Upper lobe of right lung (tissue), 1 donor: ENCODE measurements around the gene RXFP4. TPM values are rescaled to one million over a fixed set of nuclear protein-coding genes. Genes with fewer than 3 reads are reported as not detected.

Experiments
- ATAC-seq: fragments of 200-7000 bp; cut with Tn5 transposase; one replicate; pipeline ENCODE4 v1.9.1; 2020; ENCODE audit warnings: mild to moderate bottlenecking, moderate library complexity
- DNase-seq: peaks from one replicate; pipeline ENCODE4 v3.0.0-alpha.2; 2020
- H3K27ac ChIP-seq: fragments of 200-600 bp; one replicate; pipeline ENCODE4 v1.8.0; 2022
- H3K27me3 ChIP-seq: fragments of 200-600 bp; one replicate; pipeline ENCODE4 v1.8.0; 2022; ENCODE audit warnings: mild to moderate bottlenecking
- H3K36me3 ChIP-seq: fragments of 200-600 bp; one replicate; pipeline ENCODE4 v1.8.0; 2022
- H3K4me1 ChIP-seq: fragments of 200-600 bp; one replicate; pipeline ENCODE4 v1.8.0; 2022
- H3K4me3 ChIP-seq: fragments of 200-600 bp; one replicate; pipeline ENCODE4 v1.8.0; 2022; ENCODE audit warnings: mild to moderate bottlenecking
- H3K9me3 ChIP-seq: fragments of 200-600 bp; one replicate; pipeline ENCODE4 v1.8.0; 2022
- CTCF ChIP-seq: fragments of 200-600 bp; IDR thresholded peaks from one replicate; pipeline ENCODE4 v1.8.0; 2022; ENCODE audit warnings: antibody characterized with exemption
- intact Hi-C: fragments of 100-400 bp; cut with DNase I; formaldehyde crosslinking; loops from one replicate; pipeline ENCODE4 v1.11.0; 2022
- total RNA-seq: library from RNA; stranded (reverse); fragmentation: NEBNext Ultra II Directional; extraction: Animal tissue kit (Norgen Biotek cat#: 25700); gene quantifications from one replicate; pipeline ENCODE4 v1.2.1, GENCODE V29; 2021
- donor health status: DM: no; HTN: yes; CAD: no; lungs with severe emphysema.

RXFP4 gene
- total RNA-seq, 1 donor from 2014 or later = not detected

DNA sequence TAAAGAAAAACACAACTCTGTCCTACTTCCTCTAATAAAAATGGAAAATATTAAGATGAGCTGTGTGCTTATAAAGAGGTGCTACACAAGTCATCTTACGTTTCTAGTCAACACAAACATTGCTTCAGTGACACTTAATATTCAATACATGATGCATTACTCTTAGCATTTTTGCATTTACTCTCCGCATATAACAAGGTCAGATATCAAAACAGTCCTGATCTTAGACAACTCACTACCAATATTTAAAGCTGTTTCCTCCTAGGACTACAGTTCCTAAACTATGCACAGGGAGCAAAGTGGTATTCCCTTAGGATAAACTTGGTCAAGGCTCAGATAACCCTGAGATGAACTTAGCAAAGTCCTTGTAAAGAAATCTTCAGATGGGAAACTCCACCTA, 42.5 kb upstream of the RXFP4 start:
- Histone ChIP-seq H3K36me3 (peaks cover 81% of the 10 kb centered on the region), H3K27ac (no peak overlapping the region), H3K9me3 (no peaks in the 10 kb centered on the region), H3K4me1 (peaks cover 2% of the 10 kb centered on the region), H3K4me3 (no peak overlapping the region), H3K27me3 (no peaks in the 10 kb centered on the region)
- no peak for ATAC-seq
- intact Hi-C loops = no loop called here
- no peak for DNase-seq
- TF ChIP-seq CTCF = no peak

GRCh38 chr1:155899683-155900082, 41.8 kb upstream of the RXFP4 start:
- peaks cover 89% of the 10 kb centered on the region for H3K36me3 ChIP-seq
- no peak overlapping the region for H3K4me3 ChIP-seq
- ATAC-seq (no peak), DNase-seq (no peak)
- TF ChIP-seq CTCF = no peak
- H3K27me3 ChIP-seq = no peaks in the 10 kb centered on the region
- H3K9me3 ChIP-seq = no peaks in the 10 kb centered on the region
- H3K4me1 ChIP-seq = no peaks in the 10 kb centered on the region
- intact Hi-C loops = no loop called here
- H3K27ac ChIP-seq = no peak overlapping the region

DNA sequence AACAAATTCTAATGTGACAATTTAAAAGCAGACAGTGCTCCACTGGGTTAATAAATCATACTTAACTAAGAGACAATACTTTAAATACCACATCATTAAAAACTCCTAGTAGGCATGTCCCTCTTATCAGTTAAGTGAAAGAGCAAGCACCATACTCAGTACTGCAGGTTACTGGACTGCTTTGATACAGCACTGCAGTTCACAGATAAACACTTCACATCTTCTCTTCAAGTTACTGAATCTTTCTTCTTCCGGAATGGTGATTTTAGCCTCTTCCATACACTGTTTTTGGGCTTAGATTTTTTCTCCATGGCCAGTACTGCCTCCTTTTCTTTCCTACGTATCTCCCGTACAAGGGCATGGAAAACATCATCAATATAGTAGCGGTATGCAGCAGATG, 41.3 kb upstream of the RXFP4 start:
- DNase-seq = no peak
- Histone ChIP-seq H3K4me3 (no peak overlapping the region), H3K9me3 (no peaks in the 10 kb centered on the region), H3K27ac (no peak overlapping the region), H3K27me3 (no peaks in the 10 kb centered on the region), H3K4me1 (no peaks in the 10 kb centered on the region), H3K36me3 (peaks cover 94% of the 10 kb centered on the region)
- TF ChIP-seq CTCF = no peak
- intact Hi-C loops = no loop called here
- ATAC-seq = no peak

GRCh38 chr1:155904261-155904660, 37.2 kb upstream of the RXFP4 start:
- no peak for DNase-seq
- TF ChIP-seq CTCF = no peak
- Histone ChIP-seq H3K4me1 (peaks cover 1% of the 10 kb centered on the region), H3K9me3 (no peaks in the 10 kb centered on the region), H3K27me3 (no peaks in the 10 kb centered on the region), H3K36me3 (peaks cover 100% of the 10 kb centered on the region), H3K4me3 (no peak overlapping the region), H3K27ac (no peak overlapping the region)
- intact Hi-C loops = no loop called here
- no peak for ATAC-seq

GRCh38 chr1:155909894-155910293, 31.5 kb upstream of the RXFP4 start:
- TF ChIP-seq CTCF = no peak
- peaks cover 22% of the 10 kb centered on the region for H3K4me1 ChIP-seq
- intact Hi-C loops = no loop called here
- H3K4me3 ChIP-seq = peak overlapping the region; percentile 88
- ATAC-seq (peak; percentile 70), DNase-seq (no peak)
- H3K27me3 ChIP-seq = no peaks in the 10 kb centered on the region
- H3K27ac ChIP-seq = peak overlapping the region; percentile 90
- H3K36me3 ChIP-seq = peaks cover 80% of the 10 kb centered on the region
- no peaks in the 10 kb centered on the region for H3K9me3 ChIP-seq

DNA sequence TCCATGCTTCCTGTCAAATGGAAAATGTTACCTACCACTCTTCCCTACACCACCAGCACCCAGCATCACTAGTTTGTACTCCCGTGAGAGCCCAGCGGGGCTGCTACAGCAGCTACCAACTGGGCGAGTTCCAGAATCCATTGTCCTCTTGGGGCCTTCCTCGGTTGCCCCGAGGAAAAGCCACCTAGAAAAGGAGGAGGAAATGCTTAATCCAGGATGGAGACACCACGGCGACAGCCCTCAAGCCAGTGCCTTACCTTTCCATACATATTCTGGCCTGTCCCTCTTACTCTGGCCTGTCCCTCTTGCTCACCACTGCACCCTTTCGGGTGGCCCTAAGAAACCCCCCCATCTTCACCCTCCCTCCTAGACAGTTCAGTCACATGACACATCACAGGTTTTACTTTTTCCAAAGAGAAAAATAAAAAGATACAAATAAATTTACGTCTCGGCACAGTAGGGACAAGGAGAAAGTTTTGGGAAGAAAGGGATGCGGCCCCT, 30.8 kb upstream of the RXFP4 start:
- intact Hi-C loops = no loop called here
- Histone ChIP-seq H3K27me3 (no peaks in the 10 kb centered on the region), H3K4me3 (peak overlapping the region; percentile 88), H3K36me3 (peaks cover 80% of the 10 kb centered on the region), H3K4me1 (peaks cover 22% of the 10 kb centered on the region), H3K27ac (peak overlapping the region; percentile 90), H3K9me3 (no peaks in the 10 kb centered on the region)
- no peak for TF ChIP-seq CTCF
- ATAC-seq = peak; percentile 52
- no peak for DNase-seq
